ENCODE measurements around the gene TIE1.

GRCh38 chr1:43293896-43294760 is 6.7 kb upstream of the TIE1 start:
- TF ChIP-seq, protein P1, sequence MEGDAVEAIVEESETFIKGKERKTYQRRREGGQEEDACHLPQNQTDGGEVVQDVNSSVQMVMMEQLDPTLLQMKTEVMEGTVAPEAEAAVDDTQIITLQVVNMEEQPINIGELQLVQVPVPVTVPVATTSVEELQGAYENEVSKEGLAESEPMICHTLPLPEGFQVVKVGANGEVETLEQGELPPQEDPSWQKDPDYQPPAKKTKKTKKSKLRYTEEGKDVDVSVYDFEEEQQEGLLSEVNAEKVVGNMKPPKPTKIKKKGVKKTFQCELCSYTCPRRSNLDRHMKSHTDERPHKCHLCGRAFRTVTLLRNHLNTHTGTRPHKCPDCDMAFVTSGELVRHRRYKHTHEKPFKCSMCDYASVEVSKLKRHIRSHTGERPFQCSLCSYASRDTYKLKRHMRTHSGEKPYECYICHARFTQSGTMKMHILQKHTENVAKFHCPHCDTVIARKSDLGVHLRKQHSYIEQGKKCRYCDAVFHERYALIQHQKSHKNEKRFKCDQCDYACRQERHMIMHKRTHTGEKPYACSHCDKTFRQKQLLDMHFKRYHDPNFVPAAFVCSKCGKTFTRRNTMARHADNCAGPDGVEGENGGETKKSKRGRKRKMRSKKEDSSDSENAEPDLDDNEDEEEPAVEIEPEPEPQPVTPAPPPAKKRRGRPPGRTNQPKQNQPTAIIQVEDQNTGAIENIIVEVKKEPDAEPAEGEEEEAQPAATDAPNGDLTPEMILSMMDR (IDR thresholded peaks at IDR 0.05), result no peak
- TF ChIP-seq POLR2A (IDR thresholded peaks at IDR 0.05) (no peak), POLR2AphosphoS5 (IDR thresholded peaks at IDR 0.05) (no peak)

Measured in upper lobe of left lung (tissue), 4 donors.